HG02571 (cell line): ENCODE data around the gene CDH11.

Experiments
- ATAC-seq: cut with Tn5 transposase; IDR thresholded peaks from one replicate; pipeline ENCODE4 v1.9.1; 2021; ENCODE audit warnings: mild to moderate bottlenecking, moderate library complexity; ENCODE audit not compliant: unreplicated experiment

CDH11 gene

GRCh38 chr16:65038100-65038499, 83.8 kb downstream of the CDH11 start:
- no peak for ATAC-seq

GRCh38 chr16:65037556-65037955, 84.3 kb downstream of the CDH11 start:
- ATAC-seq, result no peak

- ATAC-seq, result no peak
Measured at GRCh38 chr16:65034915-65035314, 86.9 kb downstream of the CDH11 start.

- ATAC-seq, result no peak
Measured at GRCh38 chr16:65032387-65032786, 89.5 kb downstream of the CDH11 start.

- ATAC-seq, result no peak
Measured at GRCh38 chr16:65024767-65025178, 97.1 kb downstream of the CDH11 start.

GRCh38 chr16:65023802-65024201, 98.1 kb downstream of the CDH11 start:
- ATAC-seq, result no peak

GRCh38 chr16:65021852-65022595, 99.8 kb downstream of the CDH11 start:
- no peak for ATAC-seq

- ATAC-seq, result no peak
Measured at GRCh38 chr16:65016754-65017153, 105.1 kb downstream of the CDH11 start.

- no peak for ATAC-seq
Measured at GRCh38 chr16:65015599-65015998, 106.3 kb downstream of the CDH11 start.

GRCh38 chr16:65012357-65012756, 109.5 kb downstream of the CDH11 start:
- ATAC-seq, result no peak

- no peak for ATAC-seq
Measured at GRCh38 chr16:65010125-65010524, 111.7 kb downstream of the CDH11 start.

GRCh38 chr16:65005696-65006095, 116.2 kb downstream of the CDH11 start:
- ATAC-seq, result no peak

GRCh38 chr16:65004570-65004969, 117.3 kb downstream of the CDH11 start:
- ATAC-seq, result no peak

GRCh38 chr16:65003621-65004020, 118.2 kb downstream of the CDH11 start:
- ATAC-seq, result no peak

GRCh38 chr16:65002265-65002664, 119.6 kb downstream of the CDH11 start:
- ATAC-seq, result no peak

GRCh38 chr16:65000654-65001053, 121.2 kb downstream of the CDH11 start:
- no peak for ATAC-seq

GRCh38 chr16:64997751-64998150, 124.1 kb downstream of the CDH11 start:
- ATAC-seq, result no peak

GRCh38 chr16:64997121-64997520, 124.7 kb downstream of the CDH11 start:
- no peak for ATAC-seq

- no peak for ATAC-seq
Measured at GRCh38 chr16:64996641-64997040, 125.2 kb downstream of the CDH11 start.

- ATAC-seq, result no peak
Measured at GRCh38 chr16:64993464-64993863, 128.4 kb downstream of the CDH11 start.

- no peak for ATAC-seq
Measured at GRCh38 chr16:64991001-64991400, 130.9 kb downstream of the CDH11 start.

- no peak for ATAC-seq
Measured at GRCh38 chr16:64990101-64990500, 131.8 kb downstream of the CDH11 start.

- no peak for ATAC-seq
Measured at GRCh38 chr16:64989050-64989449, 132.8 kb downstream of the CDH11 start.
